ENCODE measurements around the gene NACC2. TPM values are rescaled to one million over a fixed set of nuclear protein-coding genes. Genes with fewer than 3 reads are reported as not detected.

NACC2 gene
- total and polyA plus RNA-seq, 2 donors from 2014 or later: 7.1 to 30.9 TPM

- Histone ChIP-seq H3K27me3 (ENCODE audit: control insufficient read depth, insufficient read depth, low read length) (no peaks in the 10 kb centered on the region), H3K4me1 (ENCODE audit: control insufficient read depth in 2 of 3, insufficient read depth in 2 of 3, low read depth in 1 of 3, low read length in 3 of 3) (peaks cover 0 to 5% (median 0%) of the 10 kb centered on the region in 3 donors), H3K27ac (ENCODE audit: low read depth in 2 of 2, low read length in 2 of 2) (no peak overlapping the region), H3K36me3 (ENCODE audit: control insufficient read depth in 2 of 3, insufficient read depth in 3 of 3, low read length in 3 of 3) (no peaks in the 10 kb centered on the region), H3K4me3 (ENCODE audit: low read length in 3 of 3) (no peak overlapping the region), H3K9me3 (ENCODE audit: control insufficient read depth in 2 of 3, insufficient read depth in 1 of 3, low read length in 3 of 3) (no peaks in the 10 kb centered on the region), H3K9ac (ENCODE audit: low read length in 3 of 3) (no peak overlapping the region)
- no peak for DNase-seq
- FAIRE-seq: no peak
- TF ChIP-seq, protein P1, sequence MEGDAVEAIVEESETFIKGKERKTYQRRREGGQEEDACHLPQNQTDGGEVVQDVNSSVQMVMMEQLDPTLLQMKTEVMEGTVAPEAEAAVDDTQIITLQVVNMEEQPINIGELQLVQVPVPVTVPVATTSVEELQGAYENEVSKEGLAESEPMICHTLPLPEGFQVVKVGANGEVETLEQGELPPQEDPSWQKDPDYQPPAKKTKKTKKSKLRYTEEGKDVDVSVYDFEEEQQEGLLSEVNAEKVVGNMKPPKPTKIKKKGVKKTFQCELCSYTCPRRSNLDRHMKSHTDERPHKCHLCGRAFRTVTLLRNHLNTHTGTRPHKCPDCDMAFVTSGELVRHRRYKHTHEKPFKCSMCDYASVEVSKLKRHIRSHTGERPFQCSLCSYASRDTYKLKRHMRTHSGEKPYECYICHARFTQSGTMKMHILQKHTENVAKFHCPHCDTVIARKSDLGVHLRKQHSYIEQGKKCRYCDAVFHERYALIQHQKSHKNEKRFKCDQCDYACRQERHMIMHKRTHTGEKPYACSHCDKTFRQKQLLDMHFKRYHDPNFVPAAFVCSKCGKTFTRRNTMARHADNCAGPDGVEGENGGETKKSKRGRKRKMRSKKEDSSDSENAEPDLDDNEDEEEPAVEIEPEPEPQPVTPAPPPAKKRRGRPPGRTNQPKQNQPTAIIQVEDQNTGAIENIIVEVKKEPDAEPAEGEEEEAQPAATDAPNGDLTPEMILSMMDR (IDR thresholded peaks at IDR 0.05; ENCODE audit: borderline replicate concordance, extremely low read depth, insufficient read depth): no peak
- intact Hi-C loops (cut with DNase I): no loop called here
Measured at GRCh38 chr9:135985459-135985774, 109.7 kb downstream of the NACC2 start.

- Histone ChIP-seq H3K27me3 (ENCODE audit: control insufficient read depth, insufficient read depth, low read length) (no peaks in the 10 kb centered on the region), H3K4me3 (ENCODE audit: low read length in 3 of 3) (no peak overlapping the region), H3K9me3 (ENCODE audit: control insufficient read depth in 2 of 3, insufficient read depth in 1 of 3, low read length in 3 of 3) (no peaks in the 10 kb centered on the region), H3K36me3 (ENCODE audit: control insufficient read depth in 2 of 3, insufficient read depth in 3 of 3, low read length in 3 of 3) (no peaks in the 10 kb centered on the region), H3K9ac (ENCODE audit: low read length in 3 of 3) (no peak overlapping the region), H3K4me1 (ENCODE audit: control insufficient read depth in 2 of 3, insufficient read depth in 2 of 3, low read depth in 1 of 3, low read length in 3 of 3) (no peaks in the 10 kb centered on the region), H3K27ac (ENCODE audit: low read depth in 2 of 2, low read length in 2 of 2) (no peak overlapping the region)
- TF ChIP-seq, protein P1 (IDR thresholded peaks at IDR 0.05; ENCODE audit: borderline replicate concordance, extremely low read depth, insufficient read depth): no peak
- FAIRE-seq (no peak), DNase-seq (no peak)
- intact Hi-C loops (cut with DNase I): no loop called here
Measured at GRCh38 chr9:135984072-135984710, 110.9 kb downstream of the NACC2 start.

- DNase-seq (peak in 1 of 5 donors; percentile 57), FAIRE-seq (no peak)
- TF ChIP-seq, protein P1 (IDR thresholded peaks at IDR 0.05; ENCODE audit: borderline replicate concordance, extremely low read depth, insufficient read depth): no peak
- Histone ChIP-seq H3K36me3 (ENCODE audit: control insufficient read depth in 2 of 3, insufficient read depth in 3 of 3, low read length in 3 of 3) (no peaks in the 10 kb centered on the region), H3K27me3 (ENCODE audit: control insufficient read depth, insufficient read depth, low read length) (no peaks in the 10 kb centered on the region), H3K9me3 (ENCODE audit: control insufficient read depth in 2 of 3, insufficient read depth in 1 of 3, low read length in 3 of 3) (no peaks in the 10 kb centered on the region), H3K27ac (ENCODE audit: low read depth in 2 of 2, low read length in 2 of 2) (no peak overlapping the region), H3K9ac (ENCODE audit: low read length in 3 of 3) (no peak overlapping the region), H3K4me1 (ENCODE audit: control insufficient read depth in 2 of 3, insufficient read depth in 2 of 3, low read depth in 1 of 3, low read length in 3 of 3) (no peaks in the 10 kb centered on the region), H3K4me3 (ENCODE audit: low read length in 3 of 3) (no peak overlapping the region)
- intact Hi-C loops (cut with DNase I): no loop called here
Measured at GRCh38 chr9:135983208-135984071, 111.6 kb downstream of the NACC2 start.

Measured in kidney (tissue), 14 donors.